ENCODE measurements around the gene SIGLEC11.
"Not testable (repeated sequence)": the region's sequence is repeated elsewhere in the genome, so short reads cannot be mapped to it uniquely, and the experiment has no call there.

The SIGLEC11 gene

DNA sequence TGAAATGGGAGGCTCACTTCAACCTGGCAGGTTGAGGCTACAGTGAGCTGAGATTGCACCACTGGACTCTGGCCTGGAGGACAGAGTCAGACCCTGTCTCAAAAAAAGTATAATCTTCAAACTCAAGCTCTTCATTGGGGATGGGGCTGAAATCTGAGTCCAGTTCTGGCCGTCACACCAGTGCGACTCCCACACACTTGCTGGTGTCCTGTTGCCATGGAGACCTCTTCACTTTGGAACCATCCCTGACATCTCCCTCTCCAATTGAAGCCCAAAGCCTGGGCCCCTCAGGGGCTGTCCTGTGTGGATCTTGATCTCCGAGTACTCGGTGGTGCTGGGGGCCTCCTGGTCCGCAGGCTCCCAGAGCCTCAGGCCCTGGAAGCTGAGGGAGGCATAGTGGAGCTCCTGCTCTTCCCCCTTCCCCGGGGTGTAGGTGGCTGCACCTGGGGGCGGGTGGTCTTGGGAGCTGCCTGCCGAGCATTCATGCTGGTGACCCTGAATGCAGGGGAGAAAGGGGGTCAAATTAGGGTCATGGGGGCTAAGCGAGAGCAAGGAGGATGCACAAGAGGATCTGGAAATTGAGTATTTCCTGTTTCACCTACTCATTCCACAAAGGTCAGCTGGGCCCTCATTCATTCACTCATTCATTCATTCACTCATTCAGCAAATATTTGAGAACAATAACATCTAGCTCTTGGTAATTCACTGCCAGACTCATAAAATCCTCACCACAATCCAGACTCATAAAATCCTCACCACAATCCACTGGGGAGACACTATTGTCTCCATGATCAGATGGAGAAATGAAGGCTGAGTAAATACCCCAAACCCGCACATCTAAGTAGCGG lies 11.0 kb downstream of the SIGLEC11 start:
- no peak for DNase-seq

DNA sequence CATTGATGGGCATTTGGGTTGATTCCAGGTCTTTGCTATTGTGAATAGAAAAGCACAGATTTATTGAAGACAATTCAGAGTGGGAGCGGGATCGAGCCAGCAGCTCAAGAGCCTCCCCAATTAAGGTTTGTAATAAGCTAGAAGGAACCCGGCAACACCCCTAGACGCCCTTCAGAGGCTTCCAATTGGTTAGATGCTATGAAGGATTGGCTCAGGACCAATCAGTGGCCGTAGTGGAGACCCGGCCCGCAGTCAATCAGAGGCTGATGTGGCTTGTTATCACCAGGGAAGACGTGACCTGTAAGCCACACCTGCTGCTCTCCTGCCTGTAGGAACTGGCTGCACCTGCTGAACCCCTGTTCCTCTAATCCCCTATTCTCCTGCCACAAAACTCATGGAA lies 14.6 kb downstream of the SIGLEC11 start:
- peak; percentile 17 for DNase-seq

DNA sequence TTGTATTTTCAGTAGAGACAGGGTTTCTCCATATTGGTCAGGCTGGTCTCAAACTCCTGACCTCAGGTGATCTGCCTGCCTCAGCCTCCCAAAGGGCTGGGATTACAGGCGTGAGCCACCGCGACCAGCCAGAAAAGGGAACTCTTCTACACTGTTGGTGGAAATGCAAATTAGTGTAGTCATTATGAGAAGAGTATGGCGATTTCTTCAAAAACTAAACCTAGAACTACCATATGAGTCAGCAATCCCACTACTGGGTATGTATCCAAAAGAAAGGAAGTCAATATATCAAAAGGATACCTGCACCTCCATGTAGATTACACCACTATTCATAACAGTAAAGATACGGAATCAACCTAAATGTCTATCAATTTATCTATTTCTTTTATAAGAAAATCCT lies 16.4 kb downstream of the SIGLEC11 start:
- DNase-seq = not testable (repeated sequence)

DNA sequence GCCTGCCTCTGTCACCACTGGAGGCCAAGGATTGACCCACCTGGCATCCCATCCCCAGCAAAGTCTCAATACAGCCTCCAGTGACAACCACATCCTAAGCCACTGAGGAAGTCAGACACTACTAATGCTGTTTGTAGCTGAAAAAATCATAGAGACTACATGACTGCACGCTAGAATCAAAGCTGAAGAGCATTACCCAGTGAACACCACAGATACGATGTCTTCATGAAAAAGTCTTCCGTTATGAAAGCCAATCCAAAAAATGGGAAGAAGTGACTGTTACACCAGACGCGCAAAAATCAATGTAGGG lies 20.5 kb downstream of the SIGLEC11 start:
- no peak for DNase-seq

DNA sequence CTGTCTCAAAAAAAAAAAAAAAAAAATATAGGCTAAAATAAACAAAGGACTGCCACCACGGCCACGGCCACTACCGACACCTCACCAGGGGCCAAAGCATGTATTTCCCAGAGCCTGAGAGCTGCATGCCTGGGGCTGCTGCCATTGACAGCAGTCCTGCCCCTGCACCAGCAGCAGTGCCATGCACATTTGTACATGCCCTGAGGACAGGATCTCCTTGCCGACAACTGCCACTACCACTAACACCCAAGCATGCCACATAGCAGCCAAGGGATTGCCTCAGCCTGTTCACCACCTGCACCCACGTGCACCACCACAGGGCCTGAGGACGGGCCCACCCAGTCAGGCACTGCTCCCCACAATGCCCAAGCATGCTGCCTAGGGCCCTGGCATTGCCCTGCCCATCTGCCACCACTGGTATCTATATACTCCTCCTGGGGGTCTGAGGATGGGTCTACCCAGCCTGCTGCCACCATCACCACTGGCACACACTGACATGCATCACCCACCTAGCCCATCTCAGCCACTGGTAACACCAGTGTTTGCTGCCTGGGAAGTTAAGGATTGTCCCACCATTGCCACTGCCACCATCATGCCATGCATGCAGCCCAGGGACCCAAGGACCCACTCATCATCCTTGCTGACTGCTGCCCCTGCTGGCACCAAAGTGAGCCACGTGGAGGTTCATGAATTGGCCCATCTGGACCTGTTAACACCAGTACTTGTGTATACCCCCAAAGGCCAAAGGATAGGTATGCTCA lies 21.1 kb downstream of the SIGLEC11 start:
- DNase-seq = no peak

DNA sequence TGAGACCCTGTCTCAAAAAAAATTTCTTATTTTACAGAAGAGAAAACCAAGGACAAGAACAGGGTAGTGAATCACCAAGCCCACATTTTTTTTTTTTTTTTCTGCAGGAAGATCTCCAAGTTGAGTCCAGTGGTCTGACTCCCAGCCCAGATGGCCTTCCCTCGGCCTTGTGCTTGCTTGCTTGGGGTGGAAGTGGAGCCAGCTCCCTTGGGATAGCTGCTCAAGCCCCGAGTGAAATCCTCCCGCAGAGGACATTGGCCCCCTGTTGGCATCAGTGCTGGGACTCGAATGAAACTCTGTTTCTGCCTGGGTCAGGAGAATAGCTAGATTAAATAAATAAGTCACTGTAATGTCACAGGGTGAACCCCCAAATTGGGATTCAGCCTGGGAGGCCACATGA lies 22.3 kb downstream of the SIGLEC11 start:
- DNase-seq = no peak

DNA sequence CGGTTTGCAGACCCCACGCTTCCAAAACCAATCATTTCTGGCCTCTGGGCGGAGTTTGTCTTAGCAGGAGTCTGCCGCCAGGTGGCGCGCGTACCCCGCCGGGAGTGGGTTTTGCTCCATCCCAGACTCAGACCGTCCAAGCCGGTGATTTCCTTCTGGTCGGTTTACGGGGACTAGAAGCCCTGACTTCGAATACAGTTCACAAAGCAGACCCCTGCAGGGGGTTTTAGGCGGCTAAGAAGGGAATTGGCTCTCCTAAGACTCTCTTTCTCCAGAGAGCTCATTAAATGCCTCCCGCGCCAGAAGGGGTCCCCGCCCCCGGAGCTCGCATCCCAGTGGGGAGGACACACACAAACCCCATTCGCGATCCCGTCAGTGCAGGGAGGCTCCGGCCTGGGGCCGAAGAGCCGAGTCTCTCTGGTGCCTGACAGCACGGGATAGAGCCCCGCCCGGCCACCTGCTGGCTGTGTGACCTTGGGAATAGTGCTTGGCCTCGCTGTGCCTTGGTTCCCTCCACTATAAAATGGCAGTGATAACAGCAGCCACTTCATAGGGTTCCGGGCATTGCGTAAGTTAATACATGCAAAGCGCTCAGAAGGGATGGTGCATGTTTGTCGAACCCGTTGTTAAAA lies 23.1 kb downstream of the SIGLEC11 start:
- DNase-seq = peak; percentile 77

DNA sequence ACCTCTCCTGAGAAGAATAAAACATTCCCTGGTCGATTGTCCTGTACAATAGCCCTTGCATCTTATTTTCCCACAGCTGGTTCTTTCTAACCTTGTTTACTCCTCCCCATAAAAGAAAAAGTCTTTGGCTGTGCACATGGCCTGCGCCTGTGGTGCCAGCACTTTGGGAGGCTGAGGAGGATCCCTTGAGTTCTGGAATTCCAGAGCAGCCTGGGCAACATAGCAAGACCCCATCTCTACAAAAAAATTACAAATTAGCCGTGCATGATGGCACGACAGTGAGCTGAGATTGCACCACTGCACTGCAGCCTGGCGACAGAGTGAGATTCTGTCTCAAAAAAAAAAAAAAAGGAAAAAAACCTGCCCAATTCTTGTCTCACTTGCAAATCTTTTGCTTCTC lies 24.4 kb downstream of the SIGLEC11 start:
- DNase-seq = no peak

DNA sequence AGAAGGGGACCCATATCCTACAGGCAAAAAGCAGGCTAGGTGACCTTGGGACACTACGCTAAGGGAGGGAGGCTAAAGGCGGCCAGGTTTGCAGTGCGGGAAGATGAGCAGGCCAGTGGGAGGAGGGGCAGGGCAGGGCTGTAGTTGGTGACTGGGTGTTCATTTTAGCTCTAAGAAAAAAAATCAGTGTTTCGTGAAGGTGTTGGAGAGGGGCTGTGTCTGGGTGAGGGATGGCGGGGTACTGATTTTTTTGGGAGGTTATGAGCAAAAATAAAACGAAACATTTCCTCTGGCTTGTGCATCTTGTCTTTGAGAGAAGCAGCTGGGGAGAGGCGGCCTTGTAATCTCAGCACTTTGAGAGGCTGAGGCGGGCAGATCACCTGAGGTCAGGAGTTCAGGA lies 27.3 kb downstream of the SIGLEC11 start:
- DNase-seq = no peak

DNA sequence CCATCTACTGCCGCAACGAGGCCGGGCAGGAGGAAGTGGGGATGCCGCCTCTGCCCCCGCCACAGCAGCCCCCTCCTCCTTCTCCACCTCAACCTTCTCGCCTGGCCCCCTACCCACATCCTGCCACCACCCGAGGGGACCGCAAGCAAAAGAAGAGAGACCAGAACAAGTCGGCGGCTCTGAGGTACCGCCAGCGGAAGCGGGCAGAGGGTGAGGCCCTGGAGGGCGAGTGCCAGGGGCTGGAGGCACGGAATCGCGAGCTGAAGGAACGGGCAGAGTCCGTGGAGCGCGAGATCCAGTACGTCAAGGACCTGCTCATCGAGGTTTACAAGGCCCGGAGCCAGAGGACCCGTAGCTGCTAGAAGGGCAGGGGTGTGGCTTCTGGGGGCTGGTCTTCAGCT lies 28.2 kb downstream of the SIGLEC11 start:
- no peak for DNase-seq

DNA sequence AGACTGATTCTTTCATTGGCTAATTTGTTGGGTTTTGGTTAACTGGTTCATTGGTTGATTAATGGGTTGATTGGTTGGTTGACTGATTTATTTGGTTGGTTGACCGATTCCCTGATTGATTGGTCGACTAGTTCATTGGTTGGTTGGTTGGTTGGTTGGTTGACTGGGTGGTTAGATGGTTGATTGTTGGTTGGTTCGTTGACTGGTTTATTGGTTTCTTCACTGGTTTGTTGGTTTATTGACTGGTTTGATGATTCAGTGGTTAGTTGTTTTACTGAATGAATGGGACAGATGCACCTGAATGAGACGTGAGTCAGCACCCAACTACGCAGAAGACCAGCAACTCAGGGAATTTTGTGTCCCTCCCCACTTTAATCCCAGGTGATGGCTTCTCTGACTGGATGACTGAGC lies 28.9 kb downstream of the SIGLEC11 start:
- no peak for DNase-seq

DNA sequence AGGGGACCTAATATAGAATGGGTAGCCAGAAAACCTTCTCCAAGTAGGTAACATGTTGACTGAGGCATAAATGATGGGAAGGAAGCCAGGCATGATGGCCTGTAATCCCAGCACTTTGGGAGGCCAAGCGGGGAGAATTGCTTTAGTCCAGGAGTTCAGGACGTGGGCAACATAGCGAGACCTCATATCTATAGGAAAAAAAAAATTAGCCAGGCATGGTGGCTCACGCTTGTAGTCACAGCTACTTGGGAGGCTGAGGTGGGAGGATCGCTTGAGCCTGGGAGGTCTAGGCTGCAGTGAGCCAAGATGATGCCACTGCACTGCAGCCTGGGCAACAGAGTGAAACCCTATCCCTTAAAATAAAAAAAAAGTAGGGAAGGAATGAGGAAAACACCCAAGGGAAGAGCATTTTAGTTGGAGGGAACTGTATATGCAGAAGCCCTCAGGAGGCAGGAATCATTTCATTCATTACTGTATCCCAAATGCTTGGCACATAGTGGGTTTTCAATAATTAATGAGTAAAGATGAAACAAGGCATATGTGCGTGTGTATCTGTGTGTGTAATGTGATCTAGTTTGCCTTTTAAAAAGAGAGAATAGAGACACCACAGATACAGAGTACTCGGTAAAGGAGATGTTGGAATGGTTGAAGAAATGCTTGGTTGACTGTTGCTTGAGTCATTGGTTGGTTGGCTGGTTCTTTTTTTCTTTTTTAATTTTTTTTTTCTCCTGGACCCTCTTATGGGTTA lies 29.5 kb downstream of the SIGLEC11 start:
- DNase-seq = no peak

DNA sequence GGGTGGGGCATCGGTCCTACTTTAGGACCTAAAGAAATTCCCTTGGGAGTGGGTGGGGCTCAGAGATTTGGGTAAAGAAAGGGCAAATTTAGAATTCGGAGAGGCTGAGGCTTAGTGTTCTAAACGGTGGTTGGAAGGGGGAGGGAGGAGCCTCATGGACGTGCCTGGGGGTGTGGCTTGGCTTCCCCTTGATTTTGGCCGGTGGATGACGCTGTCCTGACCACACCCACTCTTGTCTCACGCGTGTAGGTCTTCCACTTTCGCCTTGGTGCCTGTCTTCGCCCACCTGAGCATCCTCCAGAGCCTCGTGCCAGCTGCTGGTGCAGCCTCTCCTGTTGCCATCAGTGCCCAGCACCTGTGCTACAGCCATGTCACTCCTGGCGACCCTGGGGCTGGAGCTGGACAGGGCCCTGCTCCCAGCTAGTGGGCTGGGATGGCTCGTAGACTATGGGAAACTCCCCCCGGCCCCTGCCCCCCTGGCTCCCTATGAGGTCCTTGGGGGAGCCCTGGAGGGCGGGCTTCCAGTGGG lies 30.4 kb downstream of the SIGLEC11 start:
- peak; percentile 59 for DNase-seq

DNA sequence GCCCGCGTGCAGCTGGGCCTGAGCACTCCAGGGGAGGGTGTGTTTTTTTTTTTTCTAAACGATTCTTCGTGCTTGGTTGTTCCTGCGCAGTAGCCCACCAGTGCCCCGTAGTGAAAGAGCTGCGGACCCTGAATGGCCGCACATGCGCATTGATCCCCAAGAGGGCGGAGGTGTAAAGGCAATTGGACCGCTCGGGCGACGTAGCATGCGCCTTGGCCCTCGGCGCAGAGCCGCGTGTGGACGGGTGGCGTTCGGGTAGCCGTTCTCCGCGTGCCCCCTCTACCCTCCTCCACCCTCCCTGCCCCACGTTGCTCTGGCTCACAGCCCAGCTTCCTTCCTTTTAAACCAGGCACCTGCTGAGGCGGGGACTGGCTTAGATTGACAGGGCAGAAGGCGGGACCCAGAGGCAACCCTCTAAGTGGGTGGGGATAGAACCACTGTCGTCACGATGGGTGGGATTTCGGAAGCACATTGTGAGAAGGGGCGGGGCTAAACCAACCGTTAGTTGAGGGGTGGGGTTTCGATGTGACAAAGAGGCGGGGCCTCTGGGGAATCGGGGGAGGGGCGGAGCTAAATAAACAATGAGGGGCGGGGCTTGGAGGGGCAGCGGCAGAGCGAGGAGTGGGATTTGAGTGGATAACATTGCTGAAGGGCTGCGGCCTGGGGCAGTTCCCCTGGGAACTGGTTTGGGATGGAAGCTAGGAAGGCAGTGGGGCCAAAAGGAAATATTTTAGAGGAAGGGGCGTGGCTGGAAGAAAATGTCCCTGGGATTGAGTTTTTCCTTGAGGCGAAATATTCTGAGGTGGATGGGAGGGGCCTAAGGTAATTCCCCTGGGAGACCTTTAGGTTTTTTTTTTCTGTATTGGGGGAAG lies 31.1 kb downstream of the SIGLEC11 start:
- peak; percentile 94 for DNase-seq

DNA sequence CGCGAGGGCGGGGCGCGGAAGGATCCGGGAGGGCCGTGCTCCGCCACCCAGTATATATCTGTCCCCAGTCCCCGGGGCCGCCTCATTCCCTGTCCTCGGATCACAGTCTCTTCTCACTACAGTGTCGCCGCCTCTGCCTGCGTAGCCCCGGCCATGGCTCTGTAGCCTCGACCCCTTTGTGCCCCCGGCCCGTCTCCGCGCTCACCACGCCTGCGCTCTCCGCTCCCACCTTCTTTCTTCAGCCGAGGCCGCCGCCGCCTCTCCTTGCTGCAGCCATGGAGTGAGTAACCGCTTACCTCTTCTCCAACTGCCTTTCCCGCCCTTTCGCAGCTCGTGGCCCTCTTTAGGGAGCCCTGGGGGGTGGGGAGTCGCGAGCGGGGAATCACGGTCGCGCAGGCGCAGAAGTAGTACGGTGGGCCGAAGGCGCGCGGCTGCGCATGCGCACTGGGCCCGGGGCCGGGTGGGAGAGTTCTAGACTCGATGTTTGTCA lies 31.8 kb downstream of the SIGLEC11 start, which contains the start of the genes ATF5 and NUP62:
TSS of gene ATF5 (plus strand) at position 85 of the 490 bp plus-strand sequence. CDS start 1,646 bp downstream, outside the sequence.
TSS of gene NUP62 (minus strand) at position 384 of the 490 bp plus-strand sequence. CDS start 19,697 bp downstream, outside the sequence.
- peak; percentile 87 for DNase-seq

DNA sequence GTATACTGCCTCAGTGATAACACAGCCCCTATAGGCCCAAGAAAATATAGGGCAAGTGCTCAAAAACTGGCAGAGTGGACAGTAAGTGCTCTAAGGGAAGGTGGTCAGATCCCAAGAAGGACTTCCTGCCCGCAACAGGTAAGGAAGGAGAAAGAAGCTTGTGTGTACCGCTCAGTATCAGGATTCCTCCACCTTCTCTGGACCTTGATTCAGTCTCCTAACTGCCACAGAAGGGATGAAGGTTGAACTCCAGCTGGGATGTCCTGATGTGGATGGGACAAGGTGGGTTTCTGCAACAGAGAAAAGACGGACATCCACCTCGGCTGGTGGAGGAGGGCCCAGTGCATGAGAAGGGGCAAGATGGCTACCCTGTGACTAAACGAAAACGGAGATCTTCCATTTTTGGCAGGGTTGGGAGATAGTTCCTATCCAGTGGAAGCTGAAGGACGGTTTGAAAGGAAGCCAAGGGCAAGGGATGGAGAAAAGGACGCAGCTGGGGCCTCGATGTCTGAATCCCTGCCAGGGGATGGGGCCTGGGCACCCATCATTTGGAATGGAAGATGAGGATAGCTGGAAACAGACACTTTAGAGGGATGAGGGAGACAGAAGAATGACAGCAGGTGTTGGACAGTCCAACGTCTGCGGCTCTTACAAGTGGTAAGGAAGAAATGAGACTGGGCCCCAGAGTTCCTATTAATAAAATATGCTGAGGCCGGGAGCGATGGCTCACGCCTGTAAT lies 33.3 kb downstream of the SIGLEC11 start:
- no peak for DNase-seq

DNA sequence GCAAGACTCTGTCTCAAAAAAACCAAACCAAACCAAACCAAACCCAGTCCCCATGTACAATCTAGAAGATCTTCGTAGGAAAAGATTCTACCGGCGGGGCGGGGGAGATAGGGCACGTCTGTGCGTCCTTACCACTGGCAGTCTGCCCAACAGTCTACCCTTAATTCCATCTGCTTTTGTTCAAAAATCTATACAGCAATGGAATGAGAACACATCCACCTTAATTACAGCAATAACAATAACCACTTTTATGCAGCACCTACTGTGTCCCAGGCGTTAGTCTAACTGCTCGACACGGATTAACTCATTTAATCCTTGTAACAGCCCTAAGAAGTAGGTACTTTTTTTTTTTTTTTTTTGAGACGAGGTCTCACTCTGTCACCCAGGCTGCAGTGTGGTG lies 34.5 kb downstream of the SIGLEC11 start:
- no peak for DNase-seq

DNA sequence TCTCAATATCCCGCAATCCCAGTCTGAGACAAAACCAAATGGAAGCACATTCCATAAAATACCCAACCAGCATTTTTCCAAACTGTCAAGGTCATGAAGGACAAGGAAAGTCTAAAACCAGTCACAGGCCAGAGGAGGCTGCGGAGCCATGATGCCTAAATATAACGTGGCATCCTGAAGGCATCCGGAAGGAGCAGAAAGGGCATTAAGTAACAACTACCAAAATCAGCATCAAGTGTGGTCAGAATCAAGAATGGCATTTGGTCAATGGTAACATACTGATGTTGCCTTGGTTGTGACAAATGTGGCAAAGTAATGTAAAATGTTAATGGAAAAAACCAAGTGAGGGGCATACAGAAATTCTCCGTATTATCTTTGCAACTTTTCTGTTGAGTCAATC lies 35.5 kb downstream of the SIGLEC11 start:
- DNase-seq = no peak

DNA sequence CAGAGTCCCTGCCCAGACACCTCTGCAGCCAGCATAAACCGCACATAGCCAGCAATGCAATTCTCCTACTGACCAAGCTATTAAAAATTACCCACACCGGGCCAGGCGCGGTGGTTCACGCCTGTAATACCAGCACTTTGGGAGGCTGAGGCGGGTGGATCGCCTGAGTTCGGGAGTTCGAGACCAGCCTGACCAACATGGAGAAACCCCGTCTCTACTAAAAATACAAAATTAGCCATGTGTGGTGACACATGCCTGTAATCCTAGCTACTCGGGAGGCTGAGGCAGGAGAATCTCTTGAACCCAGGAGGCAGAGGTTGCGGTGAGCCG lies 36.1 kb downstream of the SIGLEC11 start:
- DNase-seq = not testable (repeated sequence)

DNA sequence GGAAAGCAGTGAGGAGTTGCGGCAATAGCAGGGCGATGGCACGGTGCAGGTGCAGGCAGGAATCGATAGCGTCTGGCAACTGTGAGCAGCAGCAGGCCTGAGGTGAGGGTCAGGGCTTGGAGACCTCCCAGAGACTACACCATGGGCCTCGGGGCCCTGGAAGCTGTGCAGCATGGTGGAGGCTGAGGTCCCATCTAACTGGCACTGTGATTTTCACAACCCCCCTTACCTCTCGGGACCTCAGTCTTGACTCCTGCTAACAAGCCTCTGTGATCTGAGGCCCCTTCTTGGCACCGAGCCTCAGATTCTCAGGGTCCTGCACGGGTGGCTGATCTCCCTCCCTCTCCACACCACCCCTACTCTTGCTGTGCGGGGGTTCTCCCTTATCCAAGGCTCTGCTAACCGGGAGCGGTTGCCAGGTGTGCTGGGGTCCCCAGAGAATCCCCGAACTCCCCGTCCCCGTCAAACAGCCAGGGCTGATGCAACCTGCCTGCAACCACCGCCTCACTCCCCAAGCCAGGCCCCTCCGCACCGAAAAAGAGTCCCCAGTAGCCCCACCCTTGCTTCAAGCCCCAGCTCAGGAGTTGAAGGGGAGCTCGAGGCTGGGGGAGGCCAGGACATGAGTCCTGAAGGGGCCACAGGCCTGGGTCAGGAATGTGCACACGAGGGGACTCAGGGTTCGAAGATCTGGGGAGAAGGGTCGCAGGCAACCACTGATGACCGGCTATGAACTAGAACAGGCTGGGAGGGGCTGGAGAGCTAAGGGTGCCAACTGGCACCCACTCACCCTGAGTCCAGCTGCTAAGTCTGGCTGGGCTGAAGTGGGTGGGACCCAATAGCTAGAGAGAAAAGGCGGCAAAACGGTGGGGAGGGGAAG lies 36.7 kb downstream of the SIGLEC11 start:
- no peak for DNase-seq

All from NCI-H774 (cell line).